ENCODE data around the gene SWAP70. TPM values are rescaled to one million over a fixed set of nuclear protein-coding genes. Genes with fewer than 3 reads are reported as not detected.

SWAP70 gene
- total and polyA plus RNA-seq, 2 of the 8 experiments (the other 6 are each of a cell fraction or from before 2014, with no cell fraction given): 14.8 to 37.5 TPM

- no peak for TF ChIP-seq E2F6 (IDR thresholded peaks at IDR 0.05)
- TF ChIP-seq ASH2L (IDR thresholded peaks at IDR 0.05; ENCODE audit: low read length): no peak
- TF ChIP-seq GTF2F1 (IDR thresholded peaks at IDR 0.05; ENCODE audit: borderline replicate concordance, low read depth, low read length): no peak
- TF ChIP-seq CBX5 (IDR thresholded peaks at IDR 0.05; ENCODE audit: low read depth, low read length): no peak
- TF ChIP-seq, protein P1, sequence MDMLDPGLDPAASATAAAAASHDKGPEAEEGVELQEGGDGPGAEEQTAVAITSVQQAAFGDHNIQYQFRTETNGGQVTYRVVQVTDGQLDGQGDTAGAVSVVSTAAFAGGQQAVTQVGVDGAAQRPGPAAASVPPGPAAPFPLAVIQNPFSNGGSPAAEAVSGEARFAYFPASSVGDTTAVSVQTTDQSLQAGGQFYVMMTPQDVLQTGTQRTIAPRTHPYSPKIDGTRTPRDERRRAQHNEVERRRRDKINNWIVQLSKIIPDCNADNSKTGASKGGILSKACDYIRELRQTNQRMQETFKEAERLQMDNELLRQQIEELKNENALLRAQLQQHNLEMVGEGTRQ (IDR thresholded peaks at IDR 0.05; ENCODE audit: low read length): no peak
- TF ChIP-seq SUZ12 (IDR thresholded peaks at IDR 0.05; ENCODE audit: low read length): no peak
- no peak for TF ChIP-seq NANOG (IDR thresholded peaks at IDR 0.05; ENCODE audit: insufficient read depth, low read depth, low read length, poor library complexity, severe bottlenecking)
- no peak for TF ChIP-seq KDM5A (IDR thresholded peaks at IDR 0.05; ENCODE audit: low read length)
- TF ChIP-seq HDAC6 (IDR thresholded peaks at IDR 0.05; ENCODE audit: low read depth, low read length): no peak
- no peak for TF ChIP-seq ATF2 (IDR thresholded peaks at IDR 0.05; ENCODE audit: low read length)
- TF ChIP-seq POLR2A (IDR thresholded peaks at IDR 0.05; ENCODE audit: control extremely low read depth in 1 of 2, low read depth in 2 of 2, low read length in 2 of 2): peak in 1 of 2 experiments; percentile 74; a peak in 1 of 3 replicates
Measured at GRCh38 chr11:9626496-9627394, 37.1 kb upstream of the SWAP70 start (continued).
